GM06990 (cell line): ENCODE data around the gene CFAP61.

ENCODE experiments used
- DNase-seq: peaks from one replicate; pipeline ENCODE4 v3.0.0-alpha.2; 2011; ENCODE audit not compliant: insufficient read length; ENCODE audit errors: extremely low read depth
- H3K27me3 ChIP-seq: replicated peaks from 2 replicates; pipeline ENCODE4 v1.6.0; 2011; ENCODE audit warnings: low read length; ENCODE audit not compliant: control insufficient read depth, insufficient read depth
- H3K36me3 ChIP-seq: 2 replicates; pipeline ENCODE4 v1.5.1; 2011; ENCODE audit warnings: low read length; ENCODE audit not compliant: control insufficient read depth, insufficient read depth
- H3K4me3 ChIP-seq: replicated peaks from 2 replicates; pipeline ENCODE4 v1.5.1; 2011; ENCODE audit warnings: low read depth, mild to moderate bottlenecking, control low read depth, low read length
- CTCF ChIP-seq: IDR thresholded peaks from 2 replicates; pipeline ENCODE4 v1.5.1; 2011; ENCODE audit warnings: low read length, control low read depth, mild to moderate bottlenecking, inconsistent platforms; ENCODE audit not compliant: insufficient read depth, poor library complexity, severe bottlenecking

The CFAP61 gene

DNA sequence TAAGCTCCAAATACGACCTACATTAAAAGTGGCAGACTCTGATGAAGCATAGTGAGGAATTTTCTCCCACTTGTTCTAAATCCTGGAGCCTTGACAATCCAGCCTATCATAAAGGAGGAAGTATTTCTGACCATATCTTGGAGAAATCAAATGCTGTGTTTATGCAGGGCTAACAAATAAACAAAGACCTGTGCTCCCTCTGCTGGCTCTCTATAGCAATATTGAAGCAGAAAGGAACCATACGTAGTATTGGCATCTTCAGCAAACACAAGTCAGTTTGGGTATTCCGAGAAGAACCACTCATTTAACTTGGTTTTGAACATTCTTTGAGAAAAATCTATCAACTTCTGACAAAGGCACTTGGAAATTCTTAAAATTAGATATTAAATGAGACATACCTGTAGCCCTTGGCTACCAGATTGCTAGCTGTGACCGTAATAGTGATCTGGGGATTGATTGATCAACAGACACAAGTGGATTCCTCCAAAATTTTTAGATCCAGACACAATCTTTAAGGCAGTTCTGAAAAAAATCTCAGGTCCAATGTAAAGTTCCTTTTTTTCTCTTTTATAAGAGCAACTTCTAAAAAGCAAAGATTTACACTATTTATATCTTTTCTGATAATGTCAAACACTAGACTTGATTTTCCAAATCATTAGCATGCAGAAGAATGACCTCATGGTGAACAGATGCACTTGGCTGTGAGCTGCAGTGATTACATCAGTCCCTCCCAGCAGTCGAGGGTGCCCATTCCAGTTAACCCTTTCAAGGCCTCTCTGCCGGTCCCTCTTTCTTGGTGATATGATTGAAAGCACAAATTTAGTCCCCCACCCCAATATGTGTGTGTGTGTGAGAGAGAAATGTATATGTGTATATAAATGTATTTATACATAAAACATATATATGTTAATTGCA lies 355.8 kb downstream of the CFAP61 start:
- H3K36me3 ChIP-seq = no peaks in the 10 kb centered on the region
- no peaks in the 10 kb centered on the region for H3K27me3 ChIP-seq
- DNase-seq = no peak
- no peak overlapping the region for H3K4me3 ChIP-seq
- TF ChIP-seq CTCF = peak; percentile 24

- Histone ChIP-seq H3K27me3 (no peaks in the 10 kb centered on the region), H3K36me3 (no peaks in the 10 kb centered on the region), H3K4me3 (no peak overlapping the region)
- no peak for DNase-seq
- no peak for TF ChIP-seq CTCF
Observed at GRCh38 chr20:20409331-20409730, 357.0 kb downstream of the CFAP61 start.
